Measurements from ENCODE around the gene S100A13.
"Not testable (repeated sequence)": the region's sequence is repeated elsewhere in the genome, so short reads cannot be mapped to it uniquely, and the experiment has no call there.

- TF ChIP-seq CTCF, POLR2A (IDR thresholded peaks at IDR 0.05): not testable (repeated sequence)
Measured at GRCh38 chr1:153575497-153575896, 51.8 kb downstream of the S100A13 start.

All from esophagus squamous epithelium (tissue), 4 donors.